HG03060 (cell line): ENCODE results near the gene TAF9B.
"Not testable (repeated sequence)": the region's sequence is repeated elsewhere in the genome, so short reads cannot be mapped to it uniquely, and the experiment has no call there.

ENCODE experiments used
- ATAC-seq: cut with Tn5 transposase; IDR thresholded peaks from one replicate; pipeline ENCODE4 v1.9.1; 2021; ENCODE audit warnings: low read depth, moderate number of reproducible peaks; ENCODE audit not compliant: unreplicated experiment

The TAF9B gene

GRCh38 chrX:78139160-78140123 lies at the start of gene TAF9B:
Gene TAF9B (minus strand): TSS chrX:78139650. CDS start chrX:78139611, 39 bp downstream.
- ATAC-seq, result peak; percentile 86

GRCh38 chrX:78182881-78183280 lies 43.4 kb upstream of the TAF9B start:
- ATAC-seq, result no peak

GRCh38 chrX:78181307-78181706 lies 41.9 kb upstream of the TAF9B start:
- no peak for ATAC-seq

GRCh38 chrX:78168065-78168464 lies 28.6 kb upstream of the TAF9B start:
- no peak for ATAC-seq

GRCh38 chrX:78165425-78165824 lies 26.0 kb upstream of the TAF9B start:
- ATAC-seq, result no peak

GRCh38 chrX:78163175-78163574 lies 23.7 kb upstream of the TAF9B start:
- not testable (repeated sequence) for ATAC-seq

- ATAC-seq, result not testable (repeated sequence)
Measured at GRCh38 chrX:78160711-78161110, 21.3 kb upstream of the TAF9B start.

- not testable (repeated sequence) for ATAC-seq
Measured at GRCh38 chrX:78157846-78158245, 18.4 kb upstream of the TAF9B start.

GRCh38 chrX:78157373-78157772 lies 17.9 kb upstream of the TAF9B start:
- not testable (repeated sequence) for ATAC-seq

GRCh38 chrX:78147002-78147540 lies 7.6 kb upstream of the TAF9B start:
- not testable (repeated sequence) for ATAC-seq

- ATAC-seq, result no peak
Measured at GRCh38 chrX:78140206-78140605, 756 bp upstream of the TAF9B start.

- ATAC-seq, result no peak
Measured at GRCh38 chrX:78133238-78133960, 6.1 kb downstream of the TAF9B start.

- ATAC-seq, result no peak
Measured at GRCh38 chrX:78131117-78131516, 8.3 kb downstream of the TAF9B start.

- ATAC-seq, result no peak
Measured at GRCh38 chrX:78130396-78130795, 9.1 kb downstream of the TAF9B start.

GRCh38 chrX:78129714-78130113 lies 9.7 kb downstream of the TAF9B start:
- ATAC-seq, result no peak

GRCh38 chrX:78125781-78126180 lies 13.7 kb downstream of the TAF9B start:
- ATAC-seq, result not testable (repeated sequence)

- ATAC-seq, result no peak
Measured at GRCh38 chrX:78125148-78125547, 14.3 kb downstream of the TAF9B start.

- ATAC-seq, result no peak
Measured at GRCh38 chrX:78124307-78124706, 15.1 kb downstream of the TAF9B start.

- ATAC-seq, result no peak
Measured at GRCh38 chrX:78123190-78123589, 16.3 kb downstream of the TAF9B start.

GRCh38 chrX:78119521-78120227 lies 19.8 kb downstream of the TAF9B start:
- ATAC-seq, result no peak

GRCh38 chrX:78118628-78119027 lies 20.8 kb downstream of the TAF9B start:
- no peak for ATAC-seq
